ENCODE results near the gene TBC1D22A.
"Not testable (repeated sequence)": the region's sequence is repeated elsewhere in the genome, so short reads cannot be mapped to it uniquely, and the experiment has no call there.

Gene TBC1D22A

GRCh38 chr22:47111626-47112581, 349.5 kb downstream of the TBC1D22A start:
- H3K4me1 Mint-ChIP-seq (ENCODE audit: low read depth) = no peaks in the 10 kb centered on the region
- no peaks in the 10 kb centered on the region for H3K9me3 Mint-ChIP-seq
- no peak for DNase-seq (ENCODE audit: low spot score)
- H3K36me3 Mint-ChIP-seq (ENCODE audit: low read depth) = no peaks in the 10 kb centered on the region
- no peak overlapping the region for H3K27ac Mint-ChIP-seq
- H3K27me3 Mint-ChIP-seq (ENCODE audit: low read depth) = no peaks in the 10 kb centered on the region
- H3K4me3 Mint-ChIP-seq = no peak overlapping the region

GRCh38 chr22:47112582-47112965, 350.1 kb downstream of the TBC1D22A start:
- Mint-ChIP-seq H3K4me1 (ENCODE audit: low read depth) (no peaks in the 10 kb centered on the region), H3K36me3 (ENCODE audit: low read depth) (peaks cover 2% of the 10 kb centered on the region), H3K4me3 (no peak overlapping the region), H3K27ac (no peak overlapping the region), H3K27me3 (ENCODE audit: low read depth) (no peaks in the 10 kb centered on the region), H3K9me3 (no peaks in the 10 kb centered on the region)
- DNase-seq (ENCODE audit: low spot score) = no peak

- Mint-ChIP-seq H3K4me3 (no peak overlapping the region), H3K9me3 (no peaks in the 10 kb centered on the region), H3K4me1 (ENCODE audit: low read depth) (no peaks in the 10 kb centered on the region), H3K27ac (no peak overlapping the region), H3K27me3 (ENCODE audit: low read depth) (no peaks in the 10 kb centered on the region), H3K36me3 (ENCODE audit: low read depth) (peaks cover 2% of the 10 kb centered on the region)
- DNase-seq (ENCODE audit: low spot score) = no peak
Measured at GRCh38 chr22:47112994-47113852, 350.8 kb downstream of the TBC1D22A start.

- DNase-seq (ENCODE audit: low spot score) = no peak
- H3K27me3 Mint-ChIP-seq (ENCODE audit: low read depth) = no peaks in the 10 kb centered on the region
- peaks cover 2% of the 10 kb centered on the region for H3K36me3 Mint-ChIP-seq (ENCODE audit: low read depth)
- no peak overlapping the region for H3K4me3 Mint-ChIP-seq
- H3K4me1 Mint-ChIP-seq (ENCODE audit: low read depth) = no peaks in the 10 kb centered on the region
- no peaks in the 10 kb centered on the region for H3K9me3 Mint-ChIP-seq
- H3K27ac Mint-ChIP-seq = peak overlapping the region; percentile 34
Measured at GRCh38 chr22:47113853-47114415, 351.5 kb downstream of the TBC1D22A start.

- DNase-seq (ENCODE audit: low spot score) = no peak
- no peaks in the 10 kb centered on the region for H3K9me3 Mint-ChIP-seq
- H3K4me3 Mint-ChIP-seq = no peak overlapping the region
- peaks cover 2% of the 10 kb centered on the region for H3K36me3 Mint-ChIP-seq (ENCODE audit: low read depth)
- no peak overlapping the region for H3K27ac Mint-ChIP-seq
- H3K4me1 Mint-ChIP-seq (ENCODE audit: low read depth) = no peaks in the 10 kb centered on the region
- H3K27me3 Mint-ChIP-seq (ENCODE audit: low read depth) = no peaks in the 10 kb centered on the region
Measured at GRCh38 chr22:47114813-47115517, 352.5 kb downstream of the TBC1D22A start.

GRCh38 chr22:47115518-47115890, 353.1 kb downstream of the TBC1D22A start:
- Mint-ChIP-seq H3K27me3 (ENCODE audit: low read depth) (no peaks in the 10 kb centered on the region), H3K9me3 (no peaks in the 10 kb centered on the region), H3K27ac (no peak overlapping the region), H3K4me1 (ENCODE audit: low read depth) (no peaks in the 10 kb centered on the region), H3K36me3 (ENCODE audit: low read depth) (peaks cover 2% of the 10 kb centered on the region), H3K4me3 (no peak overlapping the region)
- no peak for DNase-seq (ENCODE audit: low spot score)

GRCh38 chr22:47115921-47116320, 353.5 kb downstream of the TBC1D22A start:
- Mint-ChIP-seq H3K36me3 (ENCODE audit: low read depth) (peaks cover 2% of the 10 kb centered on the region), H3K4me3 (no peak overlapping the region), H3K9me3 (no peaks in the 10 kb centered on the region), H3K27ac (no peak overlapping the region), H3K27me3 (ENCODE audit: low read depth) (no peaks in the 10 kb centered on the region), H3K4me1 (ENCODE audit: low read depth) (no peaks in the 10 kb centered on the region)
- no peak for DNase-seq (ENCODE audit: low spot score)

GRCh38 chr22:47116426-47117341, 354.2 kb downstream of the TBC1D22A start:
- no peak for DNase-seq (ENCODE audit: low spot score)
- H3K9me3 Mint-ChIP-seq = no peaks in the 10 kb centered on the region
- no peaks in the 10 kb centered on the region for H3K4me1 Mint-ChIP-seq (ENCODE audit: low read depth)
- peaks cover 2% of the 10 kb centered on the region for H3K36me3 Mint-ChIP-seq (ENCODE audit: low read depth)
- H3K27ac Mint-ChIP-seq = no peak overlapping the region
- no peak overlapping the region for H3K4me3 Mint-ChIP-seq
- no peaks in the 10 kb centered on the region for H3K27me3 Mint-ChIP-seq (ENCODE audit: low read depth)

- not testable (repeated sequence) for H3K36me3 Mint-ChIP-seq (ENCODE audit: low read depth); H3K27me3 Mint-ChIP-seq (ENCODE audit: low read depth); H3K4me3 Mint-ChIP-seq; DNase-seq (ENCODE audit: low spot score); H3K27ac Mint-ChIP-seq; H3K4me1 Mint-ChIP-seq (ENCODE audit: low read depth); H3K9me3 Mint-ChIP-seq
Measured at GRCh38 chr22:47117442-47117841, 355.0 kb downstream of the TBC1D22A start.

GRCh38 chr22:47119181-47119580, 356.7 kb downstream of the TBC1D22A start:
- Mint-ChIP-seq H3K4me3 (no peak overlapping the region), H3K9me3 (no peaks in the 10 kb centered on the region), H3K36me3 (ENCODE audit: low read depth) (peaks cover 2% of the 10 kb centered on the region), H3K27ac (no peak overlapping the region), H3K4me1 (ENCODE audit: low read depth) (no peaks in the 10 kb centered on the region), H3K27me3 (ENCODE audit: low read depth) (no peaks in the 10 kb centered on the region)
- no peak for DNase-seq (ENCODE audit: low spot score)

- DNase-seq (ENCODE audit: low spot score) = no peak
Measured at GRCh38 chr22:47120399-47120798, 357.9 kb downstream of the TBC1D22A start.

GRCh38 chr22:47121791-47122190, 359.3 kb downstream of the TBC1D22A start:
- no peak overlapping the region for H3K4me3 Mint-ChIP-seq
- H3K27ac Mint-ChIP-seq = no peak overlapping the region
- H3K27me3 Mint-ChIP-seq (ENCODE audit: low read depth) = no peaks in the 10 kb centered on the region
- H3K36me3 Mint-ChIP-seq (ENCODE audit: low read depth) = peaks cover 2% of the 10 kb centered on the region
- H3K4me1 Mint-ChIP-seq (ENCODE audit: low read depth) = no peaks in the 10 kb centered on the region
- no peaks in the 10 kb centered on the region for H3K9me3 Mint-ChIP-seq
- DNase-seq (ENCODE audit: low spot score) = no peak

More at GRCh38 chr22:47120399-47120798, 357.9 kb downstream of the TBC1D22A start:
- no peaks in the 10 kb centered on the region for H3K27me3 Mint-ChIP-seq (ENCODE audit: low read depth)
- no peaks in the 10 kb centered on the region for H3K4me1 Mint-ChIP-seq (ENCODE audit: low read depth)
- no peak overlapping the region for H3K27ac Mint-ChIP-seq
- H3K9me3 Mint-ChIP-seq = no peaks in the 10 kb centered on the region
- peaks cover 2% of the 10 kb centered on the region for H3K36me3 Mint-ChIP-seq (ENCODE audit: low read depth)
- H3K4me3 Mint-ChIP-seq = no peak overlapping the region
